Fibroblast of mammary gland (primary cell): Measurements from ENCODE around the gene SNU13.
"Not testable (repeated sequence)": the region's sequence is repeated elsewhere in the genome, so short reads cannot be mapped to it uniquely, and the experiment has no call there.

Source experiments
- DNase-seq: peaks from one replicate; pipeline ENCODE4 v3.0.0-alpha.2; 2010; ENCODE audit warnings: low read depth
- H3K4me3 ChIP-seq: 2 replicates; pipeline ENCODE4 v1.5.1; 2011; ENCODE audit warnings: low read depth, mild to moderate bottlenecking, low read length, moderate library complexity; ENCODE audit not compliant: control insufficient read depth
- TF ChIP-seq, protein P1 (sequence below): conservative IDR thresholded peaks from 2 replicates; pipeline ENCODE4 v1.5.1; 2011; ENCODE audit warnings: low read depth, low read length, inconsistent platforms; ENCODE audit not compliant: control insufficient read depth, insufficient read depth

Gene SNU13

DNA sequence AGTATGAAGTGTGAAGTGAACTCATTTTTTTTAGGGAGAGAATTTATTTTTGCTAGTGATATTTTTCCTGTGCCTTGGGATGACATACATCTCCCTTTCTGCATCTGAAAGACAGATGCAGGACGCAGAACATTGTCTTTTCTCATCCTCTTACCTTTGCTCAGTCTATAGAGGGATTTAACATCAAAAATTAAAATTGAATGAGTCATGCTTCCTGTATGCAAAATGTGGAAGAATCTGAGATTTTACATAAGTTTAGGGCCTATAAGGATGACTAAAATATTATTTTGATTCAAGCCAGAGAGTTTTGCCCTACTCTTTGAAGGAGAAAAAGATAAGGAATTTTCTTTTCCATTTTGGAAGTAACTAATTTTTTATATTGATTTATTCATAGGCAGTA, 40.2 kb downstream of the SNU13 start:
- no peak overlapping the region for H3K4me3 ChIP-seq
- TF ChIP-seq, protein P1, sequence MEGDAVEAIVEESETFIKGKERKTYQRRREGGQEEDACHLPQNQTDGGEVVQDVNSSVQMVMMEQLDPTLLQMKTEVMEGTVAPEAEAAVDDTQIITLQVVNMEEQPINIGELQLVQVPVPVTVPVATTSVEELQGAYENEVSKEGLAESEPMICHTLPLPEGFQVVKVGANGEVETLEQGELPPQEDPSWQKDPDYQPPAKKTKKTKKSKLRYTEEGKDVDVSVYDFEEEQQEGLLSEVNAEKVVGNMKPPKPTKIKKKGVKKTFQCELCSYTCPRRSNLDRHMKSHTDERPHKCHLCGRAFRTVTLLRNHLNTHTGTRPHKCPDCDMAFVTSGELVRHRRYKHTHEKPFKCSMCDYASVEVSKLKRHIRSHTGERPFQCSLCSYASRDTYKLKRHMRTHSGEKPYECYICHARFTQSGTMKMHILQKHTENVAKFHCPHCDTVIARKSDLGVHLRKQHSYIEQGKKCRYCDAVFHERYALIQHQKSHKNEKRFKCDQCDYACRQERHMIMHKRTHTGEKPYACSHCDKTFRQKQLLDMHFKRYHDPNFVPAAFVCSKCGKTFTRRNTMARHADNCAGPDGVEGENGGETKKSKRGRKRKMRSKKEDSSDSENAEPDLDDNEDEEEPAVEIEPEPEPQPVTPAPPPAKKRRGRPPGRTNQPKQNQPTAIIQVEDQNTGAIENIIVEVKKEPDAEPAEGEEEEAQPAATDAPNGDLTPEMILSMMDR, result no peak
- no peak for DNase-seq

DNA sequence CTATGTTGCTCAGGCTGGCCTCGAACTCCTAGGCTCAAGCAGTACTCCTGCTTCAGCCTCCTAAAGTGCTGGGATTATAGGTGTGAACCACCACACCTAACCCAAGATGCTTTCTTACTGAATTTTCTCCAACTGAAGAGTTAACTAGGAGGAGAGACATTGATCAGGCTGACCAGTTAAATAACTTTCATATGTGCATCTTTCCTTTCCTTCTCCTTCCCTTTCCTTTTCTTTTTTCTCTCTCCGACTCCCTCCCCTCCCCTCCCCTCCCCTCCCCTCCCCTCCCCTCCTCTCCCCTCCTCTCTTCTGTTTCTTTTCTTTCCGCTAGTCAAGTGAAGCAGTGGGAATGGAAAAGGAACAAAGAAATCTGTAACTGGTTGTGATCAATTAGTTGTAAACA, 40.9 kb downstream of the SNU13 start:
- no peak for DNase-seq
- TF ChIP-seq, protein P1, result no peak
- no peak overlapping the region for H3K4me3 ChIP-seq

DNA sequence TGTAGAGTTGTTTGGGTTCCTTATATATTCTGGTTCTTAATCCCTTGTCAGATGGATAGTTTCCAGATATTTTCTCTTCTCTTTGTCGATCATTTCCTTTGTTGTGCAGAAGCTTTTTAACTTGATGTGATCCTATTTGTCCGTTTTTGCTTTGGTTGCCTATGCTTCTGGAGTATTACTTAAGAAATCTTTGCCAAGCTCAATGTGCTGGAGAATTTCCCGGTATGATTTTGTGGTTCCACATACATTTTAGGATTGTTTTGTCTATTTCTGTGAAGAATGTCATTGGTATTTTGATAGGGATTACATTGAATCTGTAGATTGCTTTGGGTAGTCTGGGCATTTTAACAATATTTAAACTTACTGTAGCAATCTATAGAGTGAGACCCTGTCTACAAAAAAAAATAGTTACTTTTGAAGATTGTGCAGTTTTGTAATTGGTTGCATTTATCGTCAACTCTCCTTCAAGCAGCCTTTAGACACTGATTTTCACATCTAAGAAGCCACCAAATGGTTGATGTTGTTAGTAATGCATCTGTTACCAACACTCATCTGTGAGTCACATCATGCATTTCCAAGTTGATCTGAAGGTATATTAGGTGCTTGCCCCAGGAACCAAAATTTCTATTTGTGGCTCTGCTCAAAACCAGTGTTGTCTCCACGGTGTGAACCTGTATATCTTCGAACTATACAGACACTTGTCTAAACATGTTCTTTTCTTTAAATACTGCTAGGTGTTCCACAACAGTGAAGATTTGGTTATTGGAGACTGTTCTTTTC, 46.1 kb downstream of the SNU13 start:
- TF ChIP-seq, protein P1, result no peak
- no peak overlapping the region for H3K4me3 ChIP-seq
- DNase-seq, result peak; percentile 31

DNA sequence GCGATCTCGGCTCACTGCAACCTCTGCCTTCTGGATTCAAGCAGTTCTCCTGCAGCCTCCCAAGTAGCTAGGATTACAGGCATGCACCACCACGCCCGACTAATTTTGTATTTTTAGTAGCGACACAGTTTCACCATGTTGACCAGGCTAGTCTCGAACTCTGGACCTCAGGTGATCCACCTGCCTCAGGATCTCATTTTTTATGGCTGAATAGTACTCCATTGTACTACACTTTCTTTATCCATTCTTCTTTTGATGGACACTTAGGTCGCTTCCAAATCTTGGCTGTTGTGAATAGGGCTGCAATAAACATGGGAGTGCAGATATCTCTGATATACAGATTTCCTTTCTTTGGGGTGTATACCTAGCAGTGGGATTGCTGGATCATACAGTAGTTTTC, 46.8 kb downstream of the SNU13 start:
- no peak overlapping the region for H3K4me3 ChIP-seq
- DNase-seq, result no peak
- TF ChIP-seq, protein P1, result no peak

GRCh38 chr22:41638748-41639147, 49.9 kb downstream of the SNU13 start:
- DNase-seq, result no peak
- H3K4me3 ChIP-seq, result no peak overlapping the region
- TF ChIP-seq, protein P1, result no peak

DNA sequence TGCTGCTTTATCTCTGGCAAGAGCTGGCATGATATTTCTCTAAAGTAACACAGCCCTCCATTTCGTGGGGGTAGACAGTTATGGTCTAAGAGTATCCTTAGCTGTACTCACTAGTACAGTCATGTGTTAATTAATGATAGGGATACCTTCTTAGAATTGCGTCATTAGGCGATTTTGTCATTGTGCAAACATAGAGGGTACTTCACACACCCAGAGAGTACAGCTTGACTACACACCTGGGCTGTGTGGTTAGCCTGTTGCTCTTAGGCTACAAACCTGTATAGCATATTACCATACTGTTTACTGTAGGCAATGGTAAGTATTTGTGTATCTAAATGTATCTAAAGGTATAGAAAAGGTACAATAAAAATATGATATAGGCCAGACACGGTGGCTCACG, 50.5 kb downstream of the SNU13 start:
- no peak for DNase-seq
- H3K4me3 ChIP-seq, result no peak overlapping the region

DNA sequence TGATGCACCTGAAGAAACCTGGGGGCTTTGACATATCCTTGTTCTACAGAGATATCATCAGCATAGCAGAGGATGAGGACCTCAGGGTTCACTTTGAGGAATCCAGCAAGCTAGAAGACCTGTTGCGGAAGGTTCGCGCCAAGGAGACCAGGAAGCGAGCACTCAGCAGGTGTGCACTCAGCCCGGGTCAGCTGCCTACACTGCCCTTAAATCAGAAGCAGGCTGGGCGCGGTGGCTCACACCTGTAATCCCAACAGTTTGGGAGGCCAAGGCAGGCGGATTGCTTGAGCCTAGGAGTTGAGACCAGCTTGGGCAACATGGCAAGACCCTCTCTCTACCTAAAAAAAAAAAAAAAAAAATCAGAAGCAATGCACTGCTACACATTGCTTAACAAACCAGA, 51.0 kb downstream of the SNU13 start:
- not testable (repeated sequence) for DNase-seq, H3K4me3 ChIP-seq

More for the DNA sequence above, 50.5 kb downstream of the SNU13 start:
- TF ChIP-seq, protein P1, result no peak
